ENCODE data around the gene PELI2. TPM values are rescaled to one million over a fixed set of nuclear protein-coding genes. Genes with fewer than 3 reads are reported as not detected.

PELI2 gene
- total RNA-seq (ENCODE audit: unreplicated experiment): 40.6 TPM
- long read RNA-seq, full-length matches to known transcripts: 1 of 4 reads
- long read RNA-seq, partial matches to known transcripts: 0 of 4 reads
- long read RNA-seq, other reads (novel, unspliced or antisense): 3 of 4 reads

- TF ChIP-seq CTCF (IDR thresholded peaks at IDR 0.05; ENCODE audit: unreplicated experiment): peak; percentile 17
- no peaks in the 10 kb centered on the region for H3K36me3 Mint-ChIP-seq (ENCODE audit: low read depth, unreplicated experiment)
- peaks cover 36% of the 10 kb centered on the region for H3K4me1 Mint-ChIP-seq (ENCODE audit: unreplicated experiment)
- peak within 1 kb of the TSS; percentile 97 for H3K4me3 Mint-ChIP-seq (ENCODE audit: unreplicated experiment)
- peak; percentile 89 for DNase-seq (ENCODE audit: low spot score)
- no peaks in the 10 kb centered on the region for H3K9me3 Mint-ChIP-seq (ENCODE audit: unreplicated experiment)
- peaks cover 8% of the 10 kb centered on the region for H3K27me3 Mint-ChIP-seq (ENCODE audit: unreplicated experiment)
- H3K27ac Mint-ChIP-seq (ENCODE audit: unreplicated experiment): peak within 1 kb of the TSS; percentile 94
These were observed at the start of gene PELI2 for GRCh38 chr14:56117765-56118610. Gene PELI2 (plus strand): TSS chr14:56118411. CDS start chr14:56118661, 250 bp downstream.

GRCh38 chr14:56073799-56074198 is 44.4 kb upstream of the PELI2 start:
- Mint-ChIP-seq H3K4me1 (ENCODE audit: unreplicated experiment) (peaks cover 8% of the 10 kb centered on the region), H3K27me3 (ENCODE audit: unreplicated experiment) (no peaks in the 10 kb centered on the region), H3K27ac (ENCODE audit: unreplicated experiment) (no peak overlapping the region), H3K4me3 (ENCODE audit: unreplicated experiment) (no peak overlapping the region), H3K36me3 (ENCODE audit: low read depth, unreplicated experiment) (no peaks in the 10 kb centered on the region), H3K9me3 (ENCODE audit: unreplicated experiment) (no peaks in the 10 kb centered on the region)
- TF ChIP-seq CTCF (IDR thresholded peaks at IDR 0.05; ENCODE audit: unreplicated experiment): no peak
- no peak for DNase-seq (ENCODE audit: low spot score)

- Mint-ChIP-seq H3K4me3 (ENCODE audit: unreplicated experiment) (no peak overlapping the region), H3K27me3 (ENCODE audit: unreplicated experiment) (no peaks in the 10 kb centered on the region), H3K9me3 (ENCODE audit: unreplicated experiment) (no peaks in the 10 kb centered on the region), H3K36me3 (ENCODE audit: low read depth, unreplicated experiment) (no peaks in the 10 kb centered on the region), H3K27ac (ENCODE audit: unreplicated experiment) (no peak overlapping the region), H3K4me1 (ENCODE audit: unreplicated experiment) (peaks cover 8% of the 10 kb centered on the region)
- no peak for TF ChIP-seq CTCF (IDR thresholded peaks at IDR 0.05; ENCODE audit: unreplicated experiment)
- DNase-seq (ENCODE audit: low spot score): no peak
These were observed 42.9 kb upstream of the PELI2 start for GRCh38 chr14:56075301-56075700.

- H3K4me1 Mint-ChIP-seq (ENCODE audit: unreplicated experiment): peaks cover 44% of the 10 kb centered on the region
- no peak for TF ChIP-seq CTCF (IDR thresholded peaks at IDR 0.05; ENCODE audit: unreplicated experiment)
- H3K9me3 Mint-ChIP-seq (ENCODE audit: unreplicated experiment): no peaks in the 10 kb centered on the region
- H3K27ac Mint-ChIP-seq (ENCODE audit: unreplicated experiment): no peak overlapping the region
- H3K4me3 Mint-ChIP-seq (ENCODE audit: unreplicated experiment): no peak overlapping the region
- no peaks in the 10 kb centered on the region for H3K27me3 Mint-ChIP-seq (ENCODE audit: unreplicated experiment)
- peaks cover 7% of the 10 kb centered on the region for H3K36me3 Mint-ChIP-seq (ENCODE audit: low read depth, unreplicated experiment)
- DNase-seq (ENCODE audit: low spot score): no peak
These were observed 37.1 kb upstream of the PELI2 start for GRCh38 chr14:56081139-56081538.

GRCh38 chr14:56082880-56083279 is 35.3 kb upstream of the PELI2 start:
- DNase-seq (ENCODE audit: low spot score): no peak
- H3K9me3 Mint-ChIP-seq (ENCODE audit: unreplicated experiment): no peaks in the 10 kb centered on the region
- no peak overlapping the region for H3K4me3 Mint-ChIP-seq (ENCODE audit: unreplicated experiment)
- no peaks in the 10 kb centered on the region for H3K27me3 Mint-ChIP-seq (ENCODE audit: unreplicated experiment)
- H3K4me1 Mint-ChIP-seq (ENCODE audit: unreplicated experiment): peaks cover 44% of the 10 kb centered on the region
- H3K27ac Mint-ChIP-seq (ENCODE audit: unreplicated experiment): peak overlapping the region; percentile 86
- peaks cover 7% of the 10 kb centered on the region for H3K36me3 Mint-ChIP-seq (ENCODE audit: low read depth, unreplicated experiment)
- TF ChIP-seq CTCF (IDR thresholded peaks at IDR 0.05; ENCODE audit: unreplicated experiment): no peak

Data from endothelial cell (in vitro differentiated cells).